Stimulated activated CD8-positive, alpha-beta memory T cell treated with anti-CD3 and anti-CD28 coated beads, Interleukin-12 subunit alpha, Interleukin-12 subunit beta, amount 100 ng/mL, for 1 hour (primary cell): ENCODE results near the gene HYPK.
A peak's percentile ranks its signal among the peaks of the same experiment; 100 is the strongest.
"Not testable (repeated sequence)": the region's sequence is repeated elsewhere in the genome, so short reads cannot be mapped to it uniquely, and the experiment has no call there.

ENCODE experiments used
- DNase-seq: peaks from one replicate; pipeline ENCODE4 v3.0.0-alpha.2; 2020; ENCODE audit warnings: low read depth

HYPK gene

DNA sequence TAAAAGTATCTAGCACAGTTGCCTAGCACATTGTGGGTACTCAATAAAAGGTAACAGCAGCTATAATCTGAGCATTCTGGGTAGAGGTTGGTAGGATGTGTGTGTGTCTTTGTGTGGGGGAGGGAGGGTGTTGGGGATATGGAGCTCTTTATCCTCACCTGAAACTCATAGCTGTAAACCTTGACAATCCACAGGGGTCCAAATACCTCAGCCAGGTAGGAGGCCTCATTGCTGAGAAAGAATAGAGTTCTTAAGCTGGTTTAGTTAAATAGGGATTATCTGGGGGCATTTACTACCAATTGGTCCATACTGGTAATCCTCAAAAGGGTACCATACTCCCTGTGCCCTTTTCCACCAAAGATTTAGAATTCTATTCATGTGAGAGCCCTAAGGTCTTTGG, 4.4 kb upstream of the HYPK start:
- no peak for DNase-seq

DNA sequence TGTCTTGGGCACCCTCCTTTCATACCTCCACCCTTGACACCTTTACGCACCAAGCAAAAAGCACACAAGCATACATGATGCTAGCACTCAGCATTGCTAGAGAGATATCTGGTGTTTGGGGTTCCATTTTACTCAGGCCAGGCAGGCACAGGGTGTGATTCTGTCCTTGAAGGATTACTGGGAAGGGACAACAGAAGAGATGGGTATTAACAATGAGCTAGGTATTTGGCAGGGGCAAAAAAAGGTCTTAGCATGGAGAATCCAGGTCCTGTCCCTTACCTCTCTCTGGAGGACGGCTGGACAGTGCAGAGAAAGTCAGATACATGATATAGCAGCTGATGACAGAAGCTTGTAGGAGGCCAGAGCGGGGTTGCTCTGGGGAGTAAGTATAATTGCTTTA, 3.8 kb upstream of the HYPK start:
- DNase-seq, result no peak

DNA sequence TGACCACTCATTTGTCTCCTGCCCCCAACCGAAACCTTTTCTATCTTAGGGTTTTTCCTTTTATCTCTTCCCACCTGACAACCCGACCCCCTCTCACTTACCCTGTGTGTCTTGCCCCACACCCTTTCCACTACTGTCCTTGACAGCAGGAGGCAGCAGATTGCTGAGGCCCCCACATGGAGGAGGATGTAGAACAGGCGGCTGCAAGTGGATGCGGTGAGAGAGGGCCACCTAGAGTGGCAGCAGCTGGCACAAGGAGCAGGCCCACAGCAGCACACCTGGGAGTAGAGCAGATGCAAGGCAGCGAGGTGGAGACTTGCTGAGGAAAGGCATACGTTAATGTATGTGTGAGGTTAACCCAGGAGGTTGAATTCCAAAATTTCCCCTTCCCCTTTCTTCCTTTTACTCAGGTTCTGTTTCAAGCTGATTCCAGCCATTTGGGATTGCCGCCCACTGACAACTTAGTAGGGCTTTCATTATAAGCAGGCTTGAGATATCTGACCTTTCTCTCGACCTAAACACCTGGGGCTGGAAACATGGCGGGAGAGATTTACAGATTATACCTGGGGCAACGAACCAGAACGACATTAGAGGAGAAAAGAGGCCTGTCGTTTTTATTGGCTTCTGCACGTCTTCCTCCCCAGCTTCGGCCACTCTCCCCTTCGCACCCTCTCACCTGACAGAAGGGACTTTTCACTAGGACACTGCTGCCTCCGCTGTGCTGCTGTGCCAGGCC, 1.0 kb upstream of the HYPK start:
- DNase-seq, result no peak

DNA sequence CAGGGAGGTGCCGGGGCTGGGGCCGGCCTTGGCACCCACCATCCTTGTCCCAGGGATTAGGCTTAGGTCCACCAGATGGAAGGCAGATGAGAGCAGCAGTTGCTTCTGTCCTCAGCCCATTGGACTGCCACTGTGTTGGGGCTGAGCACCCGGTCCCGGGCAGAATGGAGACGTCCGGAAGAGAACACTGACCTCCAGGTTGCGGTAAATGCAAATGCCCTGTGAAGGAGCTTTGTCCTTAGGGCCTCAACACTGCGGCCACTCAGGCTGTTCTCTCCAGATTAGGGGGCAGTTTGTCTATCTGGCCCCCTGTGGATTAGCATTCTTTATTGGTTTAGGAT, 484 bp upstream of the HYPK start, which contains the start of gene SERINC4:
TSS of gene SERINC4 (minus strand) at position 276 of the 341 bp plus-strand sequence. CDS start at position 42, 234 bp downstream.
- DNase-seq, result no peak

DNA sequence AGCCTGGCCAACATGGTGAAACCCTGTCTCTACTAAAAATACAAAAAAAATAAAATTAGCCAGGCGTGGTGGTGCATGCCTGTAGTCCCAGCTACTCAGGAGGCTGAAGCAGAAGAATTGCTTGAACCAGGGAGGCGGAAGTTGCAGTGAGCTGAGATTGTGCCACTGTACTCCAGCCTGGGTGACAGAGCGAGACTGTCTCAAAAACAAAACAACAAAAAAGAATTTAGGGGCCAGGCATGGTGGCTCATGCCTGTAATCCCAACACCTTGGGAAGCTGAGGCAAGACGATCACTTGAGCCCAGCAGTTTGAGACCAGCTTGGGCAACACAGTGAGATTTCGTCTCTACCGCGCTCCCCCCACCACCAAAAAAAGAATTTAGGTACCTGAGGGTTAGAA, 2.3 kb downstream of the HYPK start:
- DNase-seq, result not testable (repeated sequence)

DNA sequence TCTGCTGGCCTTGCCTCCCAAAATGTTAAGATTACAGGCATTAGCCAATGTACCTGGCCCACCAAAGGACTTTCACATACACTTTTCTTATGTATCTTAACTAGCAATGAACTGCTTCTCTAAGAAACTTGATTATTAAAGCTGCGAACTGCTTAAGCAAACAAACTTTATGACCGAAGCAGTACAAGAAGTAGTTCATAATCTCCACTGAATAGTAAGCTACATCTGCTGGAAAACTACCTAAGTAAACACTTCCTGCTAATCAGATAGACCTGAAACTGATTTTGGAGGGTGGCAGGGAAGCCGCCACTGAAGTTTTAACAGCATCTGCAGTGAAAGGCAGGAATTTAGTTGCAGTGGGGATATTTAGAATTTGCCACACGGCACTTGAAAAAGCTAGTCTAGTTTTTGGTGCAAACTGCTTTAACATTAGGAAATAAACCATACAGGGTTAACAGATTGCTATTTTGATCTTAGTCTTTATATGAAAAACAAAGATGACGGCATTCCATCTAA, 8.1 kb downstream of the HYPK start:
- no peak for DNase-seq

DNA sequence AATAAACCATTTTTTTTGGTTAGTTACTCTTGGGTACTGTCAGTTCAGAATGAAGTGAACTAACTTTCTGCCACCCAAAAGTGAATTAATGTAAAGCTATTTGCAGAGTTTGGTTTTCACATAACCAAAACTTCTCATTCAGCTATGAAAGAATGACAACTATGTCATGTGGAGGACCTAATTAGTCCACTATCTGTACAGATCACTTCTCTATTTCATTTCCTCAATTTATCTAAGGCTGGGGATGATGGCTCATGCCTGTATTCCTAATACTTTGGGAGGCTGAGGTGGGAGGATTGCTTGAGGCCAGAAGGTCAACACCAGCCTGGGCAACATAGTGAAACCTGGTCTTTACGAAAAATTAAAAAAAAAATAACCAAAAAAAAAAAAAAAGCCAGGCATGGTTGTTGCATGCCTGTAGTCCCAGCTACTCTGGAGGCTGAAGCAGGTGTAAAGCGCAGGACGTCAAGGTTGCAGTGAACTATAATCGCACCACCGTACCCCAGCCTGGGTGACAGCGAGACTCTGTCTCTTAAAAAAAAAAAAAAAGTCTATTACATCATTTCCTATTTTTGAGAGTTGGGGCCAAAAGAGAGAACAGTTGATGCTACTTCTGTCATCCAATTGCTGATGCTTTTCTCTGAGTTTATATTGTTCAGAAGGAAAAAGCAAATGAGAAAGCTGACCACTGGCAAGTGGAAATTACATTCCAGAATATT, 8.7 kb downstream of the HYPK start:
- DNase-seq, result no peak

DNA sequence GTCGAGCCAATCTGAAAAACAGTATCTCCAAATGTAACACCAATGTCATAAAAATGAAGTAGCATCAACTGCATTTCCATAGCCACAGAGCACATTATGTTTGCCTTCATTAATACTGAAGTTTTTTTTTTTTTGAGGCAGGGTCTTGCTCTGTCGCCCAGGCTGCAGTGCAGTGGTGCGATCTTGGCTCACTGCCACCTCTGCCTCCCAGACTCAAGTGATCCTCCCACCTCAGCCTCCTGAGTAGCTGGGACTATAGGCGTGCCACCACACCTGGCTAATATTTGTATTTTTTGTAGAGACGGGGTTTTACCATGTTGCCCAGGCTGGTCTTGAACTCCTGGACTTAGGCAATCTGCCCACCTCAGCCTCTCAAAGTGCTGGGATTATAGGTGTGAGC, 14.7 kb downstream of the HYPK start:
- DNase-seq, result not testable (repeated sequence)

DNA sequence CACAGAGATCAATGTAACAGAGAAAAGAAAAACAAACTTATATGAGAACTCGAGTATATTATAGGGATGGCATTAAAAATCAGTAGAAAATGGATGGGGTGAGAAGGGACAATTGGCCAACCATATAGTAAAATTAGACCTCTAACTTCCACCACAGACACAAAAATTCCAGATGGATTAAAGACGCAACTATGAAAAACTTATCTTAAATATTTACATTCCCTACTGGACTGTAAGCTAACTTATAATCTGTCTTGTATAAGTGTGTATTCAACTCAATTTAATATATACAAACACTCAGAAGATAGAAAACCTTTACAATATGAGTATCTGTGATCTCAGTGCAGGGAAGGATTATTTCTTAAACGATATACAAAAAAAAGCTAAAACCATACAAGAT, 21.1 kb downstream of the HYPK start:
- no peak for DNase-seq

DNA sequence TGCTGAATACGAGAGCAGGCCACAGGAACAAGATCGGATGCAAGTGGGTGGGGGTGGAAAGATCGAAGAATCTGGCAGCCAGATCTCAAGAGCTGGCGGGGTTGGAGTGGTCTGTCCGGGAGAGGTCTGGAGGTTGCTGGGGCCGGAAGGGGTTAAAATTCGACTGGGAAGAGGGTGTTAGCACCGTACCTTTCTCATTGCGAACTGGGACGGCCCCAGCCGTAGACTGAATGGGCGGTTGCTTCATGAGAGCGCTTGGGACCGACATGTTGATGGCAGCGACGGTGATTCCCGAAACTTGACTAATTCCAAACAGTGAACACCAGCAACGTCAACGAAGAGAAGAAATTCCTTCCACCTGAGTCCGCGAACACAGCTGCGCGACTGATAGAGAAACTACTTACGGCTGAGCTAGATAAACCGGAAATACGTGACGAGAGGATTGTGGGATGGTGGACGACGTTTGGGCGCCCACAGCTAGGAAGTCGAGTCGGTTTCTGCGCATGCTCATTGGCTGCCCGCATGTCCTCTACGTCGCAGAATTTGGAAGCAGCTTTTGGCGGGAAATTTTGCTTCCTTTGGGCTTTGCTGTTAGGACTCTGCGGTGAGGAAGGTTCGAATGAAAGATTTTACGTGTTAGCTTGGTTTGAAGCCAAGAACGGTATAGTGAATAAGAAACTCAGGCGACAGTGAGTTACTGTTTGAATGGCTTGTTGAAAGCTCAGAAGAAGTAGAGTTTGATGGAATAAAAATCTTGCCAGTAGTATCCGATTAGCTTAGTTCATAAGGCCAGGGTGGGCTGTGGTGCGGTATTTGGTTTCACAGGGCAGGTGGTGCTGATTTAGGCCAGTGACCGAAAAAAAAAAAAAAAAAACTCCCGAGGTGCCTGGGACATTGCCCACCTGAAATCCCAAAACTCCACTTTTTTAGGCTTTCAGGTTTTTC, 24.2 kb downstream of the HYPK start, which contains the start of gene MFAP1:
TSS of gene MFAP1 (minus strand) at position 389 of the 945 bp plus-strand sequence. CDS start at position 268, 121 bp downstream.
- DNase-seq, result peak; percentile 86

DNA sequence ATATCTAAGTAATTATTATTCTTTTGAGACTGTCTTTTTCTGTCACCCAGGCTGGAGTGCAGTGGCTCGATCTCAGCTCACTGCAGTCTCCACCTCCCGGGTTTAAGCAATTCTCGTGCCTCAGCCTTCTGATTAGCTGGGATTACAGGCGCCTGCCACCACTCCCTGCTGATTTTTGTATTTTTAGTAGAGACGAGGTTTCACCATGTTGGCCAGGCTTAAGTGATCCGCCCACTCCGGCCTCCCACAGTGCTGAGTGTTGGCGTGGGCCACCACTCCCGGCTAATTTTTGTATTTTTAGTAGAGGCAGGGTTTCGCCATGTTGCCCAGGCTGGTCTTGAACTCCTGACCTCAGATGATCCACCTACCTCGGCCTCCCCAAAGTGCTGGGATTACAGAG, 24.9 kb downstream of the HYPK start:
- DNase-seq, result not testable (repeated sequence)

DNA sequence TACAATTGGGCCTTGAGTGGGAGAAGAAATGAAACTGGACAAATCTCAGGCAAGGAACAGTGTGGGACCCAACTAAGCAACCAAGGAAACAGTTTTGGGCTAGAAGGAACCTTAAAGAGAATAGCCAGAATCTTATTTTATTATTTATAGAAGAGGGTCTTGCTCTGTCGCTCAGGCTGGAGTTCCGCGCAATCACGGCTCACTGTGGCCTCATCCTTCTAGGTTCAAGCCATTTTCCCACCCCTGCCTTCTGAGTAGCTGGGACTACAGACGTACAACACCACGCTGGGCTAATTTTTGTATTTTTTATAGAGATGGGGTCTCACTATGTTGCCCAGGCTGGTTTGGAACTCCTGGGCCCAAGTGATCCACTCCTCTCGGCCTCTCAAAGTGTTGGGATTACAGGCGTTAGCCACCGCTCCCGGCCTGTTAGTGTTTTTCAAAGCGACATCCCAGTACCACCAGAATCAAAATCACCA, 25.7 kb downstream of the HYPK start:
- DNase-seq, result no peak

DNA sequence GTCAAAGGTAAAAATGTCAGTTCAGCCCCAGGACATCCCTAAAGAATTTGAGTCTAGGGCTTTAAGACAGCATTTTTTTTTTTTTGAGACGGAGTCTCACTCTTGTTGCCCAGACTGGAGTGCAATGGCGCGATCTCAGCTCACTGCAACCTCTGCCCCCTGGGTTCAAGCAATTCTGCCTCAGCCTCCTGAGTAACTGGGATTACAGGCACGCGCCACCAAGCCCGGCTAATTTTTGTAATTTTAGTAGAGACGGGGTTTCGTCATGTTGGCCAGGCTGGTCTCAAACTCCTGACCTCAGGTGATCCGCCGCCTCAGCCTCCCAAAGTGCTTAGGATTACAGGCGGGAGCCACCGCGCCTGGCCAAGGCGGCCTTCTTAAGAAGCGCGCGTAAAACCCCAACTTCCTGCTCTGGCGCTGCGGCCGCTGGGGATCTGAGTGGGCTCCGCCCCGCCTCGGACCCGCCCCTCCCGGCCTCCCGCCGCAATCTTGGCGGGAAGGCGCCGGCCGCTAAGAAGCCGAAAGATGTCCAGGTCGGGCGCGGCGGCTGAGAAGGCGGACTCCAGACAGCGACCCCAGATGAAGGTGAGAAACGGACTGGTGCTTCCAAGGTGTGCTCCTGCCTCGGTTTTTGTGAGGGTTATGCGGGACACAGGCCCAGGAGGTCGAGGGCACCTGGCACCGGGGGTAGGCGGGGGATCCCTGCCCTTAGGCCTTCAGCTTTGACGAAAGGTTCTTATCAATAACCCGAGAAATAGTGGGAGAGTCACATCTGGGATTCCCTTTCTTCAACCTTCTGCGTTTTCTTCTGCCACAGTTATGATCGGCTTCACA, 26.3 kb downstream of the HYPK start, which contains the start of gene WDR76:
TSS of gene WDR76 (plus strand) at position 495 of the 834 bp plus-strand sequence. CDS start at position 526, 31 bp downstream.
- peak; percentile 49 for DNase-seq

DNA sequence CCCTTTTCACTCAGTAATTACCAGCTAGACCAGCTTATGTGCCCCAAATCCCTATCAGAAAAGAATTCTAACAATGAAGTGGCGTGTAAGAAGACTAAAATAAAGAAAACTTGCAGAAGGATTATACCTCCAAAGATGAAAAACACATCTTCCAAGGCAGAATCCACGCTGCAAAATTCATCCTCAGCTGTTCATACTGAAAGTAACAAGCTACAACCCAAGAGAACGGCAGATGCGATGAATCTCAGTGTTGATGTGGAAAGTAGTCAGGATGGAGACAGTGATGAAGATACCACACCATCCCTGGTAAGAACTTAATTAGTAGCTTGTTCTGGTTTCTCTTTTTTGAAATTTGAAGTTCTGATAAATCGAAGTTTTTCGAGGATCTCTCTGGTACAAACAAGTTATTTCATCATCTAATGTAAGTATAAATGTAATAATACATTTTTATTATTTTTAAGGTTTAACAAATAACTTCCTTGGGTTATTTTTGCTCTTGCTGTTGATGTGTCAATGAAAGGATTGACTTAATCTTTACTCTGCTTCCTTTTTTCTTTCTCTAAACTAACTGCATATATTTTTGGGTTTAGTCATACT, 27.8 kb downstream of the HYPK start:
- no peak for DNase-seq

DNA sequence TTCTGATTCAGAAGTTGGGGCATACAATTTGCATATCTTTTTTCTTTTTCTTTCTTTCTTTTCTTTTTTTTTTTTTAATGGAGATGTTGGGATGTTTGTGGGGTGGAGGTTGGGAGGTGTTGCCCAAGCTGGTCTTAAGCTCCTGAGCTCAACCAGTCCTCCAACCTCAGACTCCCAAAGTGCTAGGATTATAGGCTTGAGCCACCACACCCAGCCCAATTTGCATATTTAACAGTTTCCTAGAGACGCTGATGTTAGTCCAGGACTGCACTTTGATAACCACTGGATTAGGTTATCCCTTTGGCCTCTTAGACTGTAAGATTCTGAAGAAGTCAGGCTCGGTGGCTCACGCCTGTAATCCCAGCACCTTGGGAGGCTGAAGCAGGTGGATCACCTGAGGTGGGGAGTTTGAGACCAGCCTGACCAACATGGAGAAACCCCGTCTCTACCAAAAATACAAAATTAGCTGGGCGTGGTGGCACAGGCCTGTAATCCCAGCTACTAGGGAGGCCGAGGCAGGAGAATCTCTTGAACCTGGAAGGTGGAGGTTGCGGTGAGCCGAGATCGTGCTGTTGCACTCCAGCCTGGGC, 29.6 kb downstream of the HYPK start:
- not testable (repeated sequence) for DNase-seq

DNA sequence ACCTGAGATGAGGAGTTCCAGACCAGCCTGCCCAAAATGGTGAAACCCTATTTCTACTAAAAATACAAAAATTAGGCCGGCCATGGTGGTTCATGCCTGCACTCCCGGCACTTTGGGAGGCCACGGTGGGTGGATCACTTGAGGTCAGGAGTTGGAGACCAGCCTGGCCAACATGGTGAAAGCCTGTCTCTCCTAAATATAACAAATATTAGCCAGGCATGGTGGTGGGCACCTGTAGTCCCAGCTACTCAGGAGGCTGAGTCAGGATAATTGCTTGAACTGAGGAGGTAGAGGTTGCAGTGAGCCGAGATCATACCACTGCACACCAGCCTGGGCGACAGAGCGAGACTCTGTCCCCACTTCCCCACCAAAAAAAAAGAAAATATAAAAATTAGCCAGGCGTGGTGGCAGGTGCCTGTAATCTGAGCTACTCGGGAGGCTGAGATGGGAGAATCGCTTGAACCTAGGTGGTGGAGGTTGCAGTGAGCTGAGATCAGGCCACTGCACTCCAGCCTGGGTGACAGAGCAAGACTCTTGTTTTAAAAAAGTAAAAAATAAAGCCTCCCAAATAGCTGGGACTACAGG, 30.4 kb downstream of the HYPK start:
- not testable (repeated sequence) for DNase-seq

DNA sequence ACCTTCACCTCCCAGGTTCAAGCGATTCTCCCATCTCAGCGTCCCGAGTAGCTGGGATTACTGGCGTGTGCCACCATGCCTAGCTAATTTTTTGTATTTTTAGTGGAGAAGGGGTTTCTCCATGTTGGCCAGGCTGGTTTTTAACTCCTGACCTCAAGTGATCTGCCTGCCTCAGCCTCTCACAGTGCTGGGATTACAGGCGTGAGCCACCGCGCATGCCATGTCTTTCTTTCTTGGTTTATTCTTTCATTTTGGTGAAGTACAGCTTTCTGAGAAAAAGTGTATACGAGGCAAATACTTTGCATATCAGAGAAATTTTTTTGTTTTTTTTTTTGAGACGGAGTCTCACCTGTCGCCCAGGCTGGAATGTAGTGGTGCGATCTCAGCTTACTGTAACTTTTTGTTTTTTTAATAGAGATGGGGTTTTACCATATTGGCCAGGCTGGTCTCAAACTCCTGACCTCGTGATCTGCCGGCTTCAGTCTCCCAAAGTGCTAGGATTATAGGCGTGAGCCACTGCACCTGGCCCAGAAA, 31.2 kb downstream of the HYPK start:
- not testable (repeated sequence) for DNase-seq

DNA sequence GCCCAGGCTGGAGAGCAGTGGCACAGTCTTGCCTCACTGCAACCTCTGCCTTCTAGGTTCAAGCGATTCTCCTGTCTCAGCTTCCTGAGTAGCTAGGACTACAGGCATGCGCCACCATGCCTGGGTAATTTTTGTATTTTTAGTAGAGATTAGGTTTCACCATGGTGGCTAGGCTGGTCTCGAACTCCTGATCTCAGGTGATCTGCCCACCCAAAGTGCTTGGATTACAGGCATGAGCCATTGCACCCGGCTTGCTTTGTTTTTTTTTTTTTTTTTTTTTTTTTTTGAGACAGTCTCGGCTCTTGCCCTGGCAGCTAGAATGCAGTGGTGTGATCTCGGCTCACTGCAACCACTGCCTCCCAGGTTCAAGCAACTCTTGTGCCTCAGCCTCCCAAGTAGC, 32.1 kb downstream of the HYPK start:
- not testable (repeated sequence) for DNase-seq

DNA sequence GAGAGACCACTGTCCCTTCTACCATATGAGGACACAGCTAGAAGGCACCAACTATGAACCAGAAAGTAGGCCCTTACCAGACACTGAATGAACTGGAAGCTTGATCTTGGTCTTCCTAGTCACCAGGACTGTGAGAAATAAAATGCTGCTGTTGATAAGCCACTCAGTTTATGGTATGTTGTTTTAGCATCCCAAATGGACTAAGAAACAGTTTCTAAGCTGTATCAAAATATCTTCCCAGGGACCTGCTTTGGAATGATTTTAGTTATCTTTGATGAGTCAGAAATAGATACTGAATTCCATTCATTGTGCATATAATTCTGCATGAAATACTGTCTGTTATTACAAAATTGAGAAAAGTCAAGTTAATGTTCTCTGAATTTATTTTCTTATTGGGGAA, 45.0 kb downstream of the HYPK start:
- DNase-seq, result no peak
